Fibroblast of lung (primary cell): ENCODE data around the gene ARHGAP44. TPM values are rescaled to one million over a fixed set of nuclear protein-coding genes. Genes with fewer than 3 reads are reported as not detected.

Experiments
- DNase-seq, 2 donors: peaks; one replicate each; pipeline versions ENCODE4 v3.0.0 to v3.0.0-alpha.2; 2010; ENCODE audit warnings: low read depth in 2 of 2
- H2AFZ ChIP-seq: 2 replicates; pipeline ENCODE4 v1.5.1; 2012; ENCODE audit warnings: low read length, control low read depth, inconsistent platforms
- H3K27ac ChIP-seq: 2 replicates; pipeline ENCODE4 v1.5.1; 2011; ENCODE audit warnings: low read length, control low read depth; ENCODE audit not compliant: insufficient read depth
- H3K27me3 ChIP-seq: 2 replicates; pipeline ENCODE4 v1.5.1; 2011; ENCODE audit warnings: mild to moderate bottlenecking, low read length; ENCODE audit not compliant: control insufficient read depth, insufficient read depth
- H3K36me3 ChIP-seq: 2 replicates; pipeline ENCODE4 v1.5.1; 2011; ENCODE audit warnings: low read length; ENCODE audit not compliant: control insufficient read depth, insufficient read depth
- H3K4me1 ChIP-seq: 2 replicates; pipeline ENCODE4 v1.5.1; 2011; ENCODE audit warnings: low read length; ENCODE audit not compliant: control insufficient read depth, insufficient read depth; ENCODE audit errors: extremely low read depth
- H3K4me2 ChIP-seq: 2 replicates; pipeline ENCODE4 v1.5.1; 2011; ENCODE audit warnings: low read length, control low read depth; ENCODE audit not compliant: insufficient read depth; ENCODE audit errors: extremely low read depth
- H3K4me3 ChIP-seq, 4 experiments: fragments of 200-600 bp in 1 of 4; sonication (generic) in 1 of 4; replicated peaks in 1 of 4; 2 replicates each; pipeline ENCODE4 v1.5.1; 2011 to 2016; ENCODE audit warnings: low read length in 4 of 4, low read depth in 3 of 4, mild to moderate bottlenecking in 3 of 4, control low read depth in 2 of 4, inconsistent platforms in 1 of 4, mixed read lengths in 1 of 4; ENCODE audit not compliant: insufficient read depth in 1 of 4; ENCODE audit errors: control extremely low read depth in 1 of 4
- H3K79me2 ChIP-seq: 2 replicates; pipeline ENCODE4 v1.5.1; 2012; ENCODE audit warnings: mild to moderate bottlenecking, low read length, inconsistent platforms; ENCODE audit not compliant: control insufficient read depth, insufficient read depth
- H3K9ac ChIP-seq: 2 replicates; pipeline ENCODE4 v1.5.1; 2011; ENCODE audit warnings: mild to moderate bottlenecking, low read length, control low read depth; ENCODE audit not compliant: insufficient read depth
- H3K9me3 ChIP-seq: 2 replicates; pipeline ENCODE4 v1.5.1; 2012; ENCODE audit warnings: low read depth, low read length; ENCODE audit not compliant: control insufficient read depth, insufficient read depth
- H4K20me1 ChIP-seq: 2 replicates; pipeline ENCODE4 v1.5.1; 2011; ENCODE audit warnings: low read length; ENCODE audit not compliant: control insufficient read depth, insufficient read depth; ENCODE audit errors: extremely low read depth
- CTCF ChIP-seq, 2 donors: IDR thresholded peaks in 1 of 2; conservative IDR thresholded peaks in 1 of 2; 1 replicate in 1 of 2; 2 replicates in 1 of 2; pipeline ENCODE4 v1.5.1; 2011 to 2012; ENCODE audit warnings: low read length in 2 of 2, control low read depth in 1 of 2, inconsistent platforms in 1 of 2, low read depth in 1 of 2, mild to moderate bottlenecking in 1 of 2
- EZH2 ChIP-seq: IDR thresholded peaks from 2 replicates; pipeline ENCODE4 v1.5.1; 2012; ENCODE audit warnings: low read length, control low read depth, mild to moderate bottlenecking; ENCODE audit errors: missing control alignments
- polyA plus RNA-seq, 2 donors: library from polyadenylated mRNA; depleted of rRNA in 1 of 2; stranded (reverse) in 1 of 2; unstranded in 1 of 2; fragments of >200 nt; gene quantifications; 2 replicates each; pipeline ENCODE4 v1.2.1, GENCODE V29; 2011 to 2012; ENCODE audit warnings: missing spikeins in 1 of 2
- total RNA-seq: library from RNA; depleted of rRNA; stranded (reverse); fragments of >200 nt; gene quantifications from 2 replicates; pipeline ENCODE4 v1.2.1, GENCODE V29; 2014

ARHGAP44 gene
- total and polyA plus RNA-seq, 2 donors (not counting 1 experiment from before 2014, with no cell fraction given), result 0.48 to 1.7 TPM

- no peak overlapping the region for H2AFZ ChIP-seq
- H3K27me3 ChIP-seq, result no peaks in the 10 kb centered on the region
- H3K4me1 ChIP-seq, result no peaks in the 10 kb centered on the region
- no peak overlapping the region for H3K4me2 ChIP-seq
- no peaks in the 10 kb centered on the region for H4K20me1 ChIP-seq
- H3K36me3 ChIP-seq, result no peaks in the 10 kb centered on the region
- no peak overlapping the region for H3K9ac ChIP-seq
- H3K9me3 ChIP-seq, result no peaks in the 10 kb centered on the region
- DNase-seq, result no peak
- no peak overlapping the region for H3K27ac ChIP-seq
- no peaks in the 10 kb centered on the region for H3K79me2 ChIP-seq
- no peak overlapping the region for H3K4me3 ChIP-seq
- no peak for TF ChIP-seq EZH2
- no peak for TF ChIP-seq CTCF (conservative IDR thresholded peaks at IDR 0.05 in 1 of 2, IDR thresholded peaks at IDR 0.05 in 1 of 2; ENCODE audit: low read depth in 1 of 2, low read length in 2 of 2)
These were observed 176.7 kb downstream of the ARHGAP44 start for GRCh38 chr17:12965988-12966387.

GRCh38 chr17:12966413-12966812, 177.1 kb downstream of the ARHGAP44 start:
- Histone ChIP-seq H2AFZ (no peak overlapping the region), H3K4me2 (no peak overlapping the region), H3K9ac (no peak overlapping the region), H3K36me3 (no peaks in the 10 kb centered on the region), H4K20me1 (no peaks in the 10 kb centered on the region), H3K27ac (no peak overlapping the region), H3K9me3 (no peaks in the 10 kb centered on the region), H3K4me1 (no peaks in the 10 kb centered on the region), H3K79me2 (no peaks in the 10 kb centered on the region), H3K27me3 (no peaks in the 10 kb centered on the region), H3K4me3 (no peak overlapping the region)
- no peak for TF ChIP-seq EZH2
- no peak for TF ChIP-seq CTCF (conservative IDR thresholded peaks at IDR 0.05 in 1 of 2, IDR thresholded peaks at IDR 0.05 in 1 of 2; ENCODE audit: low read depth in 1 of 2, low read length in 2 of 2)
- no peak for DNase-seq

GRCh38 chr17:12967962-12968361, 178.7 kb downstream of the ARHGAP44 start:
- no peaks in the 10 kb centered on the region for H3K9me3 ChIP-seq
- H4K20me1 ChIP-seq, result no peaks in the 10 kb centered on the region
- DNase-seq, result no peak
- H3K4me2 ChIP-seq, result no peak overlapping the region
- no peaks in the 10 kb centered on the region for H3K79me2 ChIP-seq
- H3K4me3 ChIP-seq, result no peak overlapping the region
- TF ChIP-seq EZH2, result no peak
- TF ChIP-seq CTCF (conservative IDR thresholded peaks at IDR 0.05 in 1 of 2, IDR thresholded peaks at IDR 0.05 in 1 of 2; ENCODE audit: low read depth in 1 of 2, low read length in 2 of 2), result no peak
- no peak overlapping the region for H3K27ac ChIP-seq
- H3K4me1 ChIP-seq, result no peaks in the 10 kb centered on the region
- no peak overlapping the region for H3K9ac ChIP-seq
- H3K36me3 ChIP-seq, result no peaks in the 10 kb centered on the region
- H3K27me3 ChIP-seq, result no peaks in the 10 kb centered on the region
- no peak overlapping the region for H2AFZ ChIP-seq
